Endothelial cell of umbilical vein (primary cell): ENCODE measurements around the gene GUCA1A. TPM values are rescaled to one million over a fixed set of nuclear protein-coding genes. Genes with fewer than 3 reads are reported as not detected.

Experiments used
- BruUV-seq: library from RNA; stranded (reverse); fragments of 400-500 nt; replicated peaks from 2 replicates; lab custom pipeline; 2021; lab: Mats Ljungman, UMichigan
- CTCF ChIA-PET: fragments of 300-600, 350-600 bp; sonication (Branson Sonifier 250); formaldehyde crosslinking; loops from one replicate; lab custom pipeline; 2021; ENCODE audit warnings: antibody characterized with exemption, inconsistent platforms; lab: Charles Lee
- POLR2A ChIA-PET: fragments of 300-600, 350-600 bp; sonication (Branson Sonifier 250); formaldehyde crosslinking; loops from one replicate; lab custom pipeline; 2021; ENCODE audit warnings: antibody characterized with exemption, inconsistent platforms; lab: Charles Lee
- DNase-seq: peaks from one replicate; pipeline ENCODE4 v3.0.0-alpha.2; 2011; ENCODE audit warnings: low read depth, low spot score
- FAIRE-seq: peaks from 2 replicates; lab custom pipeline; 2011; peaks lifted over from hg19 to GRCh38; lab: Jason Lieb, UNC
- H2AFZ ChIP-seq: 2 replicates; pipeline ENCODE4 v1.6.0; 2012; ENCODE audit warnings: low read depth, low read length, control low read depth, inconsistent platforms
- H3K27ac ChIP-seq: 2 replicates; pipeline ENCODE4 v1.5.1; 2011; ENCODE audit warnings: low read depth, mild to moderate bottlenecking, control low read depth, low read length, moderate library complexity; ENCODE audit not compliant: insufficient read depth
- H3K27me3 ChIP-seq, 2 experiments: 2 replicates each; pipeline versions ENCODE4 v1.6.0 to v1.6.1; 2011; ENCODE audit warnings: low read length in 2 of 2, mixed read lengths in 1 of 2; ENCODE audit not compliant: control insufficient read depth in 2 of 2, insufficient read depth in 2 of 2
- H3K36me3 ChIP-seq, 2 experiments: 2 replicates in 1 of 2; 3 replicates in 1 of 2; pipeline ENCODE4 v1.5.1; 2011; ENCODE audit warnings: low read length in 2 of 2, mild to moderate bottlenecking in 1 of 2, moderate library complexity in 1 of 2; ENCODE audit not compliant: control insufficient read depth in 2 of 2, insufficient read depth in 2 of 2; ENCODE audit errors: extremely low read depth in 1 of 2
- H3K4me1 ChIP-seq: 3 replicates; pipeline ENCODE4 v1.5.1; 2011; ENCODE audit warnings: mild to moderate bottlenecking, low read length; ENCODE audit not compliant: control insufficient read depth, insufficient read depth; ENCODE audit errors: extremely low read depth
- H3K4me2 ChIP-seq: 2 replicates; pipeline ENCODE4 v1.6.1; 2011; ENCODE audit warnings: low read length, control low read depth, mixed read lengths; ENCODE audit not compliant: insufficient read depth
- H3K4me3 ChIP-seq, 3 experiments: fragments of 200-600 bp in 1 of 3; sonication (generic), shearing (Covaris generic) in 1 of 3; replicated peaks in 1 of 3; 2 replicates each; pipeline ENCODE4 v1.5.1; 2011 to 2016; ENCODE audit warnings: control low read depth in 3 of 3, low read length in 3 of 3, mild to moderate bottlenecking in 2 of 3, inconsistent platforms in 1 of 3, low read depth in 1 of 3, moderate library complexity in 1 of 3; ENCODE audit not compliant: insufficient read depth in 1 of 3
- H3K79me2 ChIP-seq: 2 replicates; pipeline ENCODE4 v1.6.0; 2012; ENCODE audit warnings: low read length, inconsistent platforms; ENCODE audit not compliant: control insufficient read depth, insufficient read depth
- H3K9ac ChIP-seq: replicated peaks from 2 replicates; pipeline ENCODE3; 2011; ENCODE audit warnings: low read length, control low read depth; ENCODE audit not compliant: insufficient read depth; ENCODE audit errors: extremely low read depth
- H3K9me1 ChIP-seq: replicated peaks from 3 replicates; pipeline ENCODE4 v1.6.0; 2011; ENCODE audit warnings: mild to moderate bottlenecking, low read length; ENCODE audit not compliant: control insufficient read depth, insufficient read depth; ENCODE audit errors: extremely low read depth
- H3K9me3 ChIP-seq: replicated peaks from 2 replicates; pipeline ENCODE4 v1.5.1; 2012; ENCODE audit warnings: low read length, inconsistent platforms; ENCODE audit not compliant: control insufficient read depth, insufficient read depth
- H4K20me1 ChIP-seq: replicated peaks from 2 replicates; pipeline ENCODE3; 2011; ENCODE audit warnings: mild to moderate bottlenecking, low read length; ENCODE audit not compliant: control insufficient read depth, insufficient read depth; ENCODE audit errors: extremely low read depth
- EZH2 ChIP-seq: IDR thresholded peaks from 2 replicates; pipeline ENCODE4 v1.6.1; 2012; ENCODE audit warnings: borderline replicate concordance, low read depth, mild to moderate bottlenecking, moderate library complexity, low read length, inconsistent platforms; ENCODE audit not compliant: severe bottlenecking
- FOS ChIP-seq: IDR thresholded peaks from 2 replicates; pipeline ENCODE4 v1.6.1; 2011; ENCODE audit warnings: mild to moderate bottlenecking, low read length, moderate library complexity, borderline replicate concordance; ENCODE audit not compliant: insufficient read depth
- GATA2 ChIP-seq: IDR thresholded peaks from 2 replicates; pipeline ENCODE4 v1.7.0; 2011; ENCODE audit warnings: low read depth, mild to moderate bottlenecking, moderate library complexity, mixed read lengths, low read length; ENCODE audit not compliant: insufficient read length, insufficient read depth
- JUN ChIP-seq: IDR thresholded peaks from 2 replicates; pipeline ENCODE4 v1.6.1; 2011; ENCODE audit warnings: borderline replicate concordance, low read depth; ENCODE audit not compliant: insufficient read length, insufficient read depth
- MAX ChIP-seq: IDR thresholded peaks from 2 replicates; pipeline ENCODE4 v1.6.1; 2011; ENCODE audit not compliant: insufficient read depth, insufficient read length
- MYC ChIP-seq: IDR thresholded peaks from one replicate; pipeline ENCODE4 v1.6.1; 2011; ENCODE audit warnings: mild to moderate bottlenecking, low read depth, low read length
- POLR2A ChIP-seq: IDR thresholded peaks from 2 replicates; pipeline ENCODE4 v1.6.1; 2012; ENCODE audit warnings: low read depth, mild to moderate bottlenecking, control low read depth, low read length
- POLR2AphosphoS5 ChIP-seq: IDR thresholded peaks from 2 replicates; pipeline ENCODE4 v1.6.1; 2012; ENCODE audit warnings: low read depth, mild to moderate bottlenecking, control low read depth, low read length, moderate library complexity; ENCODE audit not compliant: insufficient read depth
- dilution Hi-C: fragments of 300-500 bp; cut with MboI; formaldehyde crosslinking; loops from one replicate; pipeline ENCODE4 v1.15.0; 2019; ENCODE audit warnings: low sequenced_read_pairs; ENCODE audit not compliant: extremely low pct_ligation_motif_present
- intact Hi-C: fragments of 100-400 bp; cut with micrococcal nuclease; formaldehyde crosslinking; loops from one replicate; pipeline ENCODE4 v1.10.0; 2022
- polyA plus RNA-seq, 4 experiments: library from polyadenylated mRNA; depleted of rRNA in 3 of 4; stranded (reverse) in 3 of 4; unstranded in 1 of 4; fragments of >200 nt; gene quantifications; 2 replicates each; pipeline versions ENCODE4 v1.2.1 to v1.2.3, GENCODE V29; 2011 to 2012; ENCODE audit warnings: missing spikeins in 1 of 4
- total RNA-seq: library from RNA; stranded (reverse); gene quantifications from 2 replicates; pipeline ENCODE4 v1.2.3, GENCODE V29; 2021
- TF ChIP-seq, protein P1 (sequence below), 2 donors: IDR thresholded peaks; 1 replicate in 1 of 2; 2 replicates in 1 of 2; pipeline ENCODE4 v1.5.1; 2011; ENCODE audit warnings: low read length in 2 of 2, mild to moderate bottlenecking in 2 of 2, moderate library complexity in 2 of 2, control low read depth in 1 of 2, inconsistent platforms in 1 of 2, low read depth in 1 of 2; ENCODE audit not compliant: insufficient read depth in 1 of 2; ENCODE audit errors: extremely low read depth in 1 of 2

The GUCA1A gene
- total and polyA plus RNA-seq, 2 donors (not counting 3 experiments of a cell fraction or from before 2014, with no cell fraction given), result 0.04 to 0.22 TPM

DNA sequence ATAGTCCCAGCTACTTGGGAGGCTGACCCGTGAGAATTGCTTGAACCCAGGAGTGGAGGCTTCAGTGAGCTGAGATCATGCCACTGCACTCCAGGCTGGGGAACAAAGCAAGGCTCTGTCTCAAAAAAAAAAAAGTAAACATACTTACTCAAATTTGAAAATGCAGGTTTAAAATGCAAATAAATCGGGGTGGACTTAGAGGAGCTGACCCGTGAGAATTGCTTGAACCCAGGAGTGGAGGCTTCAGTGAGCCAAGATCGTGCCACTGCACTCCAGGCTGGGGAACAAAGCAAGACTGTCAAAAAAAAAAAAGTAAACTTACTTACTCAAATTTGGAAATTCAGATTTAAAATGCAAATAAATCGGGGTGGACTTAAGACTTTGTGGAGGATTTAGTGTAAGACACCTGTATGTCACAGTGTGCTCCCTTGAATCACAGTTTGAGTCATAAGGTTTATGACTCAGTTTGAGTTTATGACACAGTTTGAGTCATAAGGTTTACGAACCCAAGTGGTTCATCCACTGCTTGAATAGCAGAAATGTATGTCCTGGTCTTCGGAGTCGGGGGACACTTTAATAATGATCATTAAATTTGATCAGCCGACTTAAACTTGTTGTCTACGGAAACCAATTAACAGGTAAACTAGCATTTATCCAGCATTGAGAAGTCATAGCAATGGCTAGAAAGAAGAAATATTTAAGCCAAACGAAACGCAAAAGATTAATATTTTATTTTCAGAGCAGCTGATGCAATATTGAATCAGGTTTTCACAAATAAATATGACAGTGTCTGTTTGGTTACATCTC lies 51.3 kb downstream of the GUCA1A start:
- no peak overlapping the region for H3K4me2 ChIP-seq
- POLR2A ChIA-PET, result interaction anchor here (0.7 kb wide), 1 partner anchor 174 kb away, joined by 3 read pairs; no protein-coding TSS in a partner anchor
- TF ChIP-seq, protein P1, sequence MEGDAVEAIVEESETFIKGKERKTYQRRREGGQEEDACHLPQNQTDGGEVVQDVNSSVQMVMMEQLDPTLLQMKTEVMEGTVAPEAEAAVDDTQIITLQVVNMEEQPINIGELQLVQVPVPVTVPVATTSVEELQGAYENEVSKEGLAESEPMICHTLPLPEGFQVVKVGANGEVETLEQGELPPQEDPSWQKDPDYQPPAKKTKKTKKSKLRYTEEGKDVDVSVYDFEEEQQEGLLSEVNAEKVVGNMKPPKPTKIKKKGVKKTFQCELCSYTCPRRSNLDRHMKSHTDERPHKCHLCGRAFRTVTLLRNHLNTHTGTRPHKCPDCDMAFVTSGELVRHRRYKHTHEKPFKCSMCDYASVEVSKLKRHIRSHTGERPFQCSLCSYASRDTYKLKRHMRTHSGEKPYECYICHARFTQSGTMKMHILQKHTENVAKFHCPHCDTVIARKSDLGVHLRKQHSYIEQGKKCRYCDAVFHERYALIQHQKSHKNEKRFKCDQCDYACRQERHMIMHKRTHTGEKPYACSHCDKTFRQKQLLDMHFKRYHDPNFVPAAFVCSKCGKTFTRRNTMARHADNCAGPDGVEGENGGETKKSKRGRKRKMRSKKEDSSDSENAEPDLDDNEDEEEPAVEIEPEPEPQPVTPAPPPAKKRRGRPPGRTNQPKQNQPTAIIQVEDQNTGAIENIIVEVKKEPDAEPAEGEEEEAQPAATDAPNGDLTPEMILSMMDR (IDR thresholded peaks at IDR 0.05; ENCODE audit: extremely low read depth in 1 of 2, insufficient read depth in 1 of 2, low read depth in 1 of 2, low read length in 2 of 2), result no peak
- TF ChIP-seq MAX, result no peak
- TF ChIP-seq MYC, result no peak
- peak; percentile 91 for TF ChIP-seq FOS
- peak; percentile 30 for TF ChIP-seq POLR2AphosphoS5
- TF ChIP-seq EZH2, result no peak
- peak; percentile 62 for TF ChIP-seq JUN
- no peak for TF ChIP-seq POLR2A
- no peak for TF ChIP-seq GATA2
- H2AFZ ChIP-seq, result no peak overlapping the region
- no peaks in the 10 kb centered on the region for H3K9me3 ChIP-seq
- H3K79me2 ChIP-seq, result no peaks in the 10 kb centered on the region
- intact Hi-C loops, result no loop called here
- H3K27ac ChIP-seq, result no peak overlapping the region
- FAIRE-seq (no peak), DNase-seq (peak; percentile 46)
- no peaks in the 10 kb centered on the region for H4K20me1 ChIP-seq
- CTCF ChIA-PET, result interaction anchor here (1.3 kb wide), 1 partner anchor 10 kb away, joined by 6 read pairs; no protein-coding TSS in a partner anchor
- no peak overlapping the region for H3K4me3 ChIP-seq
- H3K9me1 ChIP-seq, result no peaks in the 10 kb centered on the region
- BruUV-seq, result no TSS peak
- dilution Hi-C loops, result no loop called here
- H3K27me3 ChIP-seq, result no peaks in the 10 kb centered on the region
- H3K36me3 ChIP-seq, result no peaks in the 10 kb centered on the region
- H3K9ac ChIP-seq, result no peak overlapping the region
- H3K4me1 ChIP-seq, result peaks cover 4% of the 10 kb centered on the region
